Loucy (cell line): ENCODE results near the gene PSORS1C2.

Experiments used
- H2AFZ ChIP-seq: fragments of 200-600 bp; sonication (generic); 2 replicates; pipeline ENCODE4 v1.6.0; 2016; ENCODE audit warnings: antibody characterized with exemption, mild to moderate bottlenecking, low read length, moderate library complexity
- H3F3A ChIP-seq: fragments of 200-600 bp; 2 replicates; pipeline ENCODE4 v1.6.0; 2016; ENCODE audit warnings: antibody characterized with exemption, low read depth, mild to moderate bottlenecking
- H3K27me3 ChIP-seq: fragments of 200-600 bp; sonication (generic); 2 replicates; pipeline ENCODE4 v1.6.1; 2014; ENCODE audit warnings: low read length, mild to moderate bottlenecking; ENCODE audit not compliant: insufficient read depth, poor library complexity, severe bottlenecking
- H3K36me3 ChIP-seq: fragments of 200-600 bp; sonication (generic); 2 replicates; pipeline ENCODE4 v1.6.1; 2016; ENCODE audit warnings: low read length; ENCODE audit not compliant: insufficient read depth
- H3K4me1 ChIP-seq: fragments of 200-600 bp; sonication (generic); 2 replicates; pipeline ENCODE4 v1.5.1; 2014; ENCODE audit warnings: low read length, mild to moderate bottlenecking; ENCODE audit not compliant: insufficient read depth, poor library complexity, severe bottlenecking
- H3K4me2 ChIP-seq: fragments of 200-600 bp; sonication (generic); 2 replicates; pipeline ENCODE4 v1.6.0; 2014; ENCODE audit warnings: antibody characterized with exemption, low read length, low read depth, mild to moderate bottlenecking; ENCODE audit not compliant: poor library complexity, severe bottlenecking
- H3K4me3 ChIP-seq: fragments of 200-600 bp; sonication (generic); 2 replicates; pipeline ENCODE4 v1.5.1; 2014; ENCODE audit warnings: low read length, mild to moderate bottlenecking, mixed read lengths; ENCODE audit not compliant: poor library complexity, severe bottlenecking
- H3K79me2 ChIP-seq: fragments of 200-600 bp; sonication (generic); 2 replicates; pipeline ENCODE4 v1.6.1; 2014; ENCODE audit warnings: low read length; ENCODE audit not compliant: insufficient read depth
- H3K9ac ChIP-seq: fragments of 200-600 bp; sonication (generic); 2 replicates; pipeline ENCODE4 v1.6.0; 2014; ENCODE audit warnings: mild to moderate bottlenecking, low read depth, low read length, moderate library complexity; ENCODE audit not compliant: poor library complexity, severe bottlenecking
- H3K9me2 ChIP-seq: fragments of 200-600 bp; sonication (generic); replicated peaks from 2 replicates; pipeline ENCODE4 v1.6.1; 2016; ENCODE audit warnings: low read depth, low read length, mixed read lengths
- H3K9me3 ChIP-seq: fragments of 200-600 bp; sonication (generic); 2 replicates; pipeline ENCODE4 v1.6.1; 2014; ENCODE audit warnings: mild to moderate bottlenecking, antibody characterized with exemption, low read length, low read depth; ENCODE audit not compliant: insufficient read depth
- H4K20me1 ChIP-seq: fragments of 200-600 bp; sonication (generic); 2 replicates; pipeline ENCODE4 v1.6.0; 2014; ENCODE audit warnings: antibody characterized with exemption, low read length, mild to moderate bottlenecking; ENCODE audit not compliant: insufficient read depth, poor library complexity, severe bottlenecking
- EZH2phosphoT487 ChIP-seq: fragments of 200-600 bp; IDR thresholded peaks from 2 replicates; pipeline ENCODE4 v1.6.1; 2018; ENCODE audit warnings: antibody characterized with exemption, mild to moderate bottlenecking, moderate library complexity, borderline replicate concordance
- TF ChIP-seq, protein P1 (sequence below): fragments of 200-600 bp; sonication (generic); conservative IDR thresholded peaks from 2 replicates; pipeline ENCODE4 v1.5.1; 2014; ENCODE audit warnings: mild to moderate bottlenecking, antibody characterized with exemption, low read length

PSORS1C2 gene

GRCh38 chr6:31131595-31131994, 7.3 kb downstream of the PSORS1C2 start:
- Histone ChIP-seq H3K4me3 (no peak overlapping the region), H3K9me3 (no peaks in the 10 kb centered on the region), H3K9me2 (no peaks in the 10 kb centered on the region), H3K36me3 (no peaks in the 10 kb centered on the region), H3F3A (no peaks in the 10 kb centered on the region), H2AFZ (no peak overlapping the region), H3K4me2 (no peak overlapping the region), H4K20me1 (no peaks in the 10 kb centered on the region), H3K4me1 (peaks cover 3% of the 10 kb centered on the region), H3K79me2 (no peaks in the 10 kb centered on the region), H3K9ac (no peak overlapping the region), H3K27me3 (no peaks in the 10 kb centered on the region)
- TF ChIP-seq, protein P1, sequence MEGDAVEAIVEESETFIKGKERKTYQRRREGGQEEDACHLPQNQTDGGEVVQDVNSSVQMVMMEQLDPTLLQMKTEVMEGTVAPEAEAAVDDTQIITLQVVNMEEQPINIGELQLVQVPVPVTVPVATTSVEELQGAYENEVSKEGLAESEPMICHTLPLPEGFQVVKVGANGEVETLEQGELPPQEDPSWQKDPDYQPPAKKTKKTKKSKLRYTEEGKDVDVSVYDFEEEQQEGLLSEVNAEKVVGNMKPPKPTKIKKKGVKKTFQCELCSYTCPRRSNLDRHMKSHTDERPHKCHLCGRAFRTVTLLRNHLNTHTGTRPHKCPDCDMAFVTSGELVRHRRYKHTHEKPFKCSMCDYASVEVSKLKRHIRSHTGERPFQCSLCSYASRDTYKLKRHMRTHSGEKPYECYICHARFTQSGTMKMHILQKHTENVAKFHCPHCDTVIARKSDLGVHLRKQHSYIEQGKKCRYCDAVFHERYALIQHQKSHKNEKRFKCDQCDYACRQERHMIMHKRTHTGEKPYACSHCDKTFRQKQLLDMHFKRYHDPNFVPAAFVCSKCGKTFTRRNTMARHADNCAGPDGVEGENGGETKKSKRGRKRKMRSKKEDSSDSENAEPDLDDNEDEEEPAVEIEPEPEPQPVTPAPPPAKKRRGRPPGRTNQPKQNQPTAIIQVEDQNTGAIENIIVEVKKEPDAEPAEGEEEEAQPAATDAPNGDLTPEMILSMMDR, result no peak
- no peak for TF ChIP-seq EZH2phosphoT487

DNA sequence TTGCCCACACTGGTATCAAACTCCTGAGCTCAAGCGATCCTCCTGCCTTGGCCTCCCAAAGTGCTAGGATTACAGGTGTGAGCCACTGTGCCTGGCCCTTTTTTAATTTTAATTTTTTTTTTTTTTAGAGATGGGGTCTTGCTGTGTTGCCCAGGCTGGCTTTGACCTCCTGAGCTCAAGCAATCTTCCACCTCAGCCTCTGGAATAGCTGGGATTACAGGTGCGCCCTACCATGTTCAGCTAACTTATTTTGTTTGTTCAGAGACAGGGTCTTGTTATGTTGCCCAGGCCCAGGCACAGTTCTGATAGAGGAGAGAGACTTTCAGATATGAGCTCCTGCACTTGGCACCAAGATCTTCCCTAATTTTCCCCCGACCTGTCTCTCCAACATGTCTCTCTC, 8.1 kb downstream of the PSORS1C2 start:
- Histone ChIP-seq H3K4me2 (no peak overlapping the region), H3K36me3 (no peaks in the 10 kb centered on the region), H3K4me3 (no peak overlapping the region), H3K9ac (no peak overlapping the region), H3K9me3 (no peaks in the 10 kb centered on the region), H4K20me1 (no peaks in the 10 kb centered on the region), H2AFZ (no peak overlapping the region), H3K9me2 (no peaks in the 10 kb centered on the region), H3K27me3 (no peaks in the 10 kb centered on the region), H3K4me1 (peaks cover 3% of the 10 kb centered on the region), H3K79me2 (no peaks in the 10 kb centered on the region), H3F3A (no peaks in the 10 kb centered on the region)
- TF ChIP-seq, protein P1, result no peak
- TF ChIP-seq EZH2phosphoT487, result no peak

DNA sequence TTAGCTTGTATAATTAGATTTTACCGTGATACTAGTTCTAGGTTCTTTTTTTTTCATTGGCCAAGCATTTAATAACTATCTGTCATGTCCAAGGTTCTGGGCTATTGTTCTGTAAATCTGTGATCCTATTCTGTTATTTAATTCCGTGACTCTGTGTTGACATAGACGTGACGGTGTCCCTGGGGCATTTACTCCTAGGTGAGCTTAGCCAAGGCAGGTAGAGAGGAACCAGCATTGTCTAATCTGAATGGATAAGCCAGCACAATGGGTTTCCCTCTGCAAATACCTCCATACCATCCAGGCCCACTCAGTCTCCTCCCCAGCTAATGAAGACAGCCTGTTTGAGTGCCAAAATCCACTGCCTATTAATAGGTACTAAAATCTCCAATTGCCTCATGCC, 9.7 kb downstream of the PSORS1C2 start:
- Histone ChIP-seq H3K9ac (no peak overlapping the region), H2AFZ (no peak overlapping the region), H3K4me2 (no peak overlapping the region), H3K9me2 (no peaks in the 10 kb centered on the region), H3K4me1 (peaks cover 3% of the 10 kb centered on the region), H3K27me3 (no peaks in the 10 kb centered on the region), H3K9me3 (no peaks in the 10 kb centered on the region), H3K36me3 (no peaks in the 10 kb centered on the region), H3F3A (no peaks in the 10 kb centered on the region), H3K4me3 (no peak overlapping the region), H4K20me1 (no peaks in the 10 kb centered on the region), H3K79me2 (no peaks in the 10 kb centered on the region)
- TF ChIP-seq, protein P1, result no peak
- no peak for TF ChIP-seq EZH2phosphoT487
